HepG2 (cell line): ENCODE measurements around the gene SMTNL2. TPM values are rescaled to one million over a fixed set of nuclear protein-coding genes. Genes with fewer than 3 reads are reported as not detected.

Experiments
- ATAC-seq: fragments of 200-7000 bp; cut with Tn5 transposase; 3 replicates; pipeline ENCODE4 v1.9.1; 2020; ENCODE audit warnings: mild to moderate bottlenecking, moderate library complexity
- BruUV-seq: library from RNA; stranded (reverse); fragments of 400-500 nt; replicated peaks from 2 replicates; lab custom pipeline; 2021; lab: Mats Ljungman, UMichigan
- CTCF ChIA-PET: fragments of 300-600 bp; formaldehyde crosslinking; extraction: SDS; loops from one replicate; lab custom pipeline; 2021; ENCODE audit warnings: low total read pairs, inconsistent platforms, low intra/inter-chr PET ratio; lab: Yijun Ruan, JAX
- POLR2A ChIA-PET: fragments of 350-600 bp; sonication (Branson Sonifier 250); formaldehyde crosslinking; loops from one replicate; lab custom pipeline; 2020; ENCODE audit warnings: antibody characterized with exemption, inconsistent platforms; lab: Yijun Ruan, JAX
- DNase-seq: peaks from one replicate; pipeline ENCODE4 v3.0.0-alpha.2; 2015; ENCODE audit warnings: low spot score
- FAIRE-seq: peaks from 3 replicates; lab custom pipeline; 2011; peaks lifted over from hg19 to GRCh38; lab: Jason Lieb, UNC
- H2AFZ ChIP-seq: one replicate; pipeline ENCODE4 v1.6.1; 2011; ENCODE audit warnings: low read length, inconsistent platforms
- H3K27ac ChIP-seq: fragments of 300-600 bp; 3 replicates; pipeline ENCODE4 v1.8.0; 2011; ENCODE audit warnings: mixed run types, mild to moderate bottlenecking, mixed read lengths, low read length, inconsistent platforms; ENCODE audit not compliant: insufficient read depth; ENCODE audit errors: extremely low read length
- H3K27me3 ChIP-seq, 2 experiments: fragments of 200-600 bp in 1 of 2; 2 replicates in 1 of 2; 3 replicates in 1 of 2; pipeline versions ENCODE4 v1.6.0 to v1.8.0; 2011; ENCODE audit warnings: low read length in 2 of 2, mild to moderate bottlenecking in 2 of 2, moderate library complexity in 2 of 2, inconsistent platforms in 1 of 2; ENCODE audit not compliant: insufficient read depth in 2 of 2, control insufficient read depth in 1 of 2
- H3K36me3 ChIP-seq, 2 experiments: fragments of 200-600 bp in 1 of 2; replicated peaks in 1 of 2; 2 replicates in 1 of 2; 3 replicates in 1 of 2; pipeline versions ENCODE4 v1.5.1 to v1.8.0; 2011; ENCODE audit warnings: low read length in 2 of 2, inconsistent platforms in 1 of 2; ENCODE audit not compliant: insufficient read depth in 2 of 2, control insufficient read depth in 1 of 2
- H3K4me1 ChIP-seq: 2 replicates; pipeline ENCODE4 v1.5.1; 2012; ENCODE audit warnings: low read length, inconsistent platforms; ENCODE audit not compliant: insufficient read depth
- H3K4me2 ChIP-seq: 2 replicates; pipeline ENCODE4 v1.6.0; 2011; ENCODE audit warnings: low read depth, low read length, inconsistent platforms
- H3K4me3 ChIP-seq, 3 experiments: fragments of 200-600 bp in 1 of 3; sonication (generic), shearing (Covaris generic) in 1 of 3; replicated peaks in 1 of 3; 2 replicates each; pipeline ENCODE4 v1.5.1; 2011 to 2016; ENCODE audit warnings: low read length in 3 of 3, inconsistent platforms in 2 of 3, low read depth in 2 of 3, mild to moderate bottlenecking in 2 of 3, control low read depth in 1 of 3, mixed read lengths in 1 of 3; ENCODE audit not compliant: insufficient read depth in 1 of 3
- H3K79me2 ChIP-seq: one replicate; pipeline ENCODE4 v1.6.1; 2011; ENCODE audit warnings: low read length, inconsistent platforms; ENCODE audit not compliant: insufficient read depth
- H3K9ac ChIP-seq: 2 replicates; pipeline ENCODE4 v1.6.0; 2011; ENCODE audit warnings: mild to moderate bottlenecking, low read depth, low read length, inconsistent platforms; ENCODE audit not compliant: insufficient read depth
- H3K9me3 ChIP-seq: 2 replicates; pipeline ENCODE4 v1.5.1; 2012; ENCODE audit warnings: mild to moderate bottlenecking, low read length
- H4K20me1 ChIP-seq: 2 replicates; pipeline ENCODE4 v1.6.0; 2011; ENCODE audit warnings: inconsistent platforms, mild to moderate bottlenecking, low read length, moderate library complexity; ENCODE audit not compliant: insufficient read depth
- CENPBD1 ChIP-seq: sonication (generic); formaldehyde crosslinking; IDR thresholded peaks from 2 replicates; pipeline ENCODE4 v1.8.0; 2022; ENCODE audit warnings: missing genetic modification reagents, low read depth, mild to moderate bottlenecking, borderline replicate concordance
- ELF3 ChIP-seq: IDR thresholded peaks from 2 replicates; pipeline ENCODE4 v1.6.1; 2016; ENCODE audit warnings: missing genetic modification reagents, missing compliant biosample characterization
- FOSL1 ChIP-seq: sonication (generic); formaldehyde crosslinking; IDR thresholded peaks from 2 replicates; pipeline ENCODE4 v1.9.0; 2021; ENCODE audit warnings: missing genetic modification reagents, borderline replicate concordance
- FOXK2 ChIP-seq: fragments of 450-650 bp; IDR thresholded peaks from 2 replicates; pipeline ENCODE4 v1.6.1; 2016
- HES4 ChIP-seq: sonication (generic); formaldehyde crosslinking; IDR thresholded peaks from 2 replicates; pipeline ENCODE4 v1.9.0; 2021; ENCODE audit warnings: mild to moderate bottlenecking, missing genetic modification reagents, borderline replicate concordance
- IKZF1 ChIP-seq: fragments of 450-650 bp; IDR thresholded peaks from 2 replicates; pipeline ENCODE4 v1.7.1; 2016
- KAT8 ChIP-seq: IDR thresholded peaks from 2 replicates; pipeline ENCODE4 v1.6.1; 2016; ENCODE audit warnings: missing genetic modification reagents, missing compliant biosample characterization
- MBD4 ChIP-seq: IDR thresholded peaks from 2 replicates; pipeline ENCODE4 v1.6.1; 2012; ENCODE audit warnings: low read length, inconsistent platforms, borderline replicate concordance
- NCOR1 ChIP-seq: fragments of 200-600 bp; sonication (generic); IDR thresholded peaks from 2 replicates; pipeline ENCODE4 v1.7.0; 2017; ENCODE audit warnings: antibody characterized with exemption, low read length, borderline replicate concordance
- PCBP1 ChIP-seq: fragments of 200-400 bp; formaldehyde crosslinking; IDR thresholded peaks from 2 replicates; pipeline ENCODE4 v1.6.1; 2017; ENCODE audit warnings: mild to moderate bottlenecking, low read depth, low read length, borderline replicate concordance
- REST ChIP-seq, 2 experiments: IDR thresholded peaks; 2 replicates each; pipeline ENCODE4 v1.6.1; 2011 to 2012; ENCODE audit warnings: low read length in 2 of 2, borderline replicate concordance in 1 of 2, low read depth in 1 of 2, mild to moderate bottlenecking in 1 of 2, moderate library complexity in 1 of 2
- ZNF333 ChIP-seq: sonication (generic); formaldehyde crosslinking; IDR thresholded peaks from 2 replicates; pipeline ENCODE4 v1.4.0; 2020; ENCODE audit warnings: mild to moderate bottlenecking, missing genetic modification reagents, borderline replicate concordance
- ZNF335 ChIP-seq: sonication (generic); formaldehyde crosslinking; IDR thresholded peaks from 2 replicates; pipeline ENCODE4 v1.4.0; 2020; ENCODE audit warnings: missing genetic modification reagents
- WGBS: methylation state at CpG from one replicate; pipeline ENCODE4 v1.1.6; 2017; ENCODE audit warnings: low lambda C conversion rate; 5-methylcytosine and 5-hydroxymethylcytosine counted together
- in situ Hi-C: cut with HindIII; loops from 2 replicates; pipeline ENCODE4 v1.10.0; 2017; ENCODE audit warnings: low pct_unique_long_range_greater_than_20kb; ENCODE audit not compliant: extremely low pct_ligation_motif_present
- intact Hi-C: fragments of 100-400 bp; cut with micrococcal nuclease; formaldehyde crosslinking; loops from one replicate; pipeline ENCODE4 v1.10.0; 2022; ENCODE audit not compliant: unreplicated experiment
- polyA plus RNA-seq, 8 experiments: library from polyadenylated mRNA; depleted of rRNA in 3 of 8; stranded (reverse) in 7 of 8; unstranded in 1 of 8; fragments of >200 nt; fragmentation: Illumina TruSeq in 4 of 8; extraction: Trizol in 4 of 8; gene quantifications; 2 replicates each; pipeline versions ENCODE4 v1.2.1 to v1.2.3, GENCODE V29; 2011 to 2016; ENCODE audit warnings: low read depth in 4 of 8, missing spikeins in 1 of 8, mixed read lengths in 1 of 8; ENCODE audit not compliant: insufficient read depth in 1 of 8
- total RNA-seq, 5 experiments: library from RNA; depleted of rRNA; stranded (reverse); fragments of >200 nt; fragmentation: Illumina TruSeq; extraction: Trizol; gene quantifications; 2 replicates each; pipeline ENCODE4 v1.2.3, GENCODE V29; 2016; ENCODE audit warnings: low read depth in 1 of 5
- TF ChIP-seq, protein P1 (sequence below): sonication (generic); formaldehyde crosslinking; IDR thresholded peaks from 2 replicates; pipeline ENCODE4 v1.4.0; 2020; ENCODE audit warnings: mild to moderate bottlenecking, missing genetic modification reagents
- TF ChIP-seq, protein P2 (sequence below): sonication (generic); formaldehyde crosslinking; IDR thresholded peaks from 2 replicates; pipeline ENCODE4 v1.8.1; 2023; ENCODE audit warnings: mild to moderate bottlenecking, moderate library complexity, missing genetic modification reagents
- TF ChIP-seq, protein P3 (sequence below): sonication (generic); formaldehyde crosslinking; IDR thresholded peaks from 2 replicates; pipeline ENCODE4 v1.5.0; 2020; ENCODE audit warnings: mild to moderate bottlenecking, missing genetic modification reagents

The SMTNL2 gene
- total and polyA plus RNA-seq, 2 of the 13 experiments (the other 11 are each of a cell fraction or from before 2014, with no cell fraction given) = 0.41 to 5.1 TPM

- H3K79me2 ChIP-seq = no peaks in the 10 kb centered on the region
- H3K4me3 ChIP-seq = no peak overlapping the region
- H3K9ac ChIP-seq = no peak overlapping the region
- TF ChIP-seq, protein P1, sequence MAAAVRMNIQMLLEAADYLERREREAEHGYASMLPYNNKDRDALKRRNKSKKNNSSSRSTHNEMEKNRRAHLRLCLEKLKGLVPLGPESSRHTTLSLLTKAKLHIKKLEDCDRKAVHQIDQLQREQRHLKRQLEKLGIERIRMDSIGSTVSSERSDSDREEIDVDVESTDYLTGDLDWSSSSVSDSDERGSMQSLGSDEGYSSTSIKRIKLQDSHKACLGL (CRISPR knock-in tag) = no peak
- TF ChIP-seq ZNF335 (CRISPR knock-in tag) (no peak), MBD4 (no peak), CENPBD1 (CRISPR knock-in tag) (no peak), ZNF333 (CRISPR knock-in tag) (no peak), REST (IDR thresholded peaks at IDR 0.05; ENCODE audit: borderline replicate concordance in 1 of 2, low read depth in 1 of 2, low read length in 2 of 2) (no peak), PCBP1 (no peak), FOSL1 (CRISPR knock-in tag) (no peak), ELF3 (CRISPR knock-in tag) (no peak), FOXK2 (no peak), NCOR1 (no peak), HES4 (no peak), IKZF1 (no peak), KAT8 (no peak)
- TF ChIP-seq, protein P2, sequence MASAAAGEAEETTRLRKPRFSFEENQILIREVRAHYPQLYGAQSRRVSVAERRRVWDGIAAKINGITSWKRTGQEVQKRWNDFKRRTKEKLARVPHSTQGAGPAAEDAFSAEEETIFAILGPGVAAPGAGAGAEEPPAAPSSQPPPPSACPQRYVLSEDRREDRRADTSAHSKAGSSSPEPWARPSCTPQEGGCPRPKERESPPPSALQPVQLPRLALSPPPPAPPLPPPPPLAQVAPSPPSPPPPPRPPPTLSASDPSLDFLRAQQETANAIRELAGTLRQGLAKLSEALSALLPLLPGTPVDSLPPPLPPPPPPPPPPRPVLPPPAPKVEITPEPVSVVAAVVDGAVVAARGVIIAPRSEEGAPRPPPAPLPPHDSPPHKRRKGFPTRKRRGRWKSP (CRISPR knock-in tag) = no peak
- TF ChIP-seq, protein P3, sequence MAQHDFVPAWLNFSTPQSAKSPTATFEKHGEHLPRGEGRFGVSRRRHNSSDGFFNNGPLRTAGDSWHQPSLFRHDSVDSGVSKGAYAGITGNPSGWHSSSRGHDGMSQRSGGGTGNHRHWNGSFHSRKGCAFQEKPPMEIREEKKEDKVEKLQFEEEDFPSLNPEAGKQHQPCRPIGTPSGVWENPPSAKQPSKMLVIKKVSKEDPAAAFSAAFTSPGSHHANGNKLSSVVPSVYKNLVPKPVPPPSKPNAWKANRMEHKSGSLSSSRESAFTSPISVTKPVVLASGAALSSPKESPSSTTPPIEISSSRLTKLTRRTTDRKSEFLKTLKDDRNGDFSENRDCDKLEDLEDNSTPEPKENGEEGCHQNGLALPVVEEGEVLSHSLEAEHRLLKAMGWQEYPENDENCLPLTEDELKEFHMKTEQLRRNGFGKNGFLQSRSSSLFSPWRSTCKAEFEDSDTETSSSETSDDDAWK (CRISPR knock-in tag) = no peak
- no peaks in the 10 kb centered on the region for H3K36me3 ChIP-seq
- no peaks in the 10 kb centered on the region for H3K9me3 ChIP-seq
- POLR2A ChIA-PET = no interaction called here
- no peak for FAIRE-seq
- peaks cover 2 to 20% of the 10 kb centered on the region in 2 experiments; a peak in 4 of 5 replicates for H3K27me3 ChIP-seq
- no peak overlapping the region for H3K27ac ChIP-seq
- intact Hi-C loops (no loop called here), in situ Hi-C loops (no loop called here)
- no peak overlapping the region for H2AFZ ChIP-seq
- DNase-seq = no peak
- no peaks in the 10 kb centered on the region for H4K20me1 ChIP-seq
- CTCF ChIA-PET = no interaction called here
- no TSS peak for BruUV-seq
- WGBS = 76% methylated on average over 10 of the region's 11 CpGs
- peaks cover 31% of the 10 kb centered on the region for H3K4me1 ChIP-seq
- H3K4me2 ChIP-seq = no peak overlapping the region
- ATAC-seq = no peak
Observed at GRCh38 chr17:4588391-4588790, 4.1 kb downstream of the SMTNL2 start.
